AG04450 (cell line): Measurements from ENCODE around the gene KCNK4. TPM values are rescaled to one million over a fixed set of nuclear protein-coding genes. Genes with fewer than 3 reads are reported as not detected.

ENCODE experiments used
- CTCF ChIA-PET: fragments of 300-600, 350-600 bp; formaldehyde crosslinking; extraction: SDS; loops from one replicate; lab custom pipeline; 2022; ENCODE audit warnings: antibody characterized with exemption, inconsistent platforms; lab: Charles Lee
- POLR2A ChIA-PET: fragments of 350-600 bp; formaldehyde crosslinking; extraction: SDS; loops from one replicate; lab custom pipeline; 2021; ENCODE audit warnings: antibody characterized with exemption, inconsistent platforms; lab: Yijun Ruan, JAX
- DNase-seq: peaks from one replicate; pipeline ENCODE4 v3.0.0-alpha.2; 2011; ENCODE audit warnings: low read depth, low spot score
- H3K27ac ChIP-seq: one replicate; pipeline ENCODE4 v1.5.1; 2012; ENCODE audit warnings: low read depth, low read length, control low read depth
- H3K27me3 ChIP-seq: one replicate; pipeline ENCODE4 v1.6.0; 2012; ENCODE audit warnings: low read length; ENCODE audit not compliant: control insufficient read depth, insufficient read depth
- H3K4me3 ChIP-seq: 2 replicates; pipeline ENCODE4 v1.5.1; 2011; ENCODE audit warnings: mild to moderate bottlenecking, low read depth, low read length, control low read depth
- H3K9me3 ChIP-seq: 2 replicates; pipeline ENCODE4 v1.5.1; 2012; ENCODE audit warnings: low read length; ENCODE audit not compliant: control insufficient read depth, insufficient read depth
- CTCF ChIP-seq: IDR thresholded peaks from 2 replicates; pipeline ENCODE4 v1.5.1; 2011; ENCODE audit warnings: low read depth, low read length, control low read depth, inconsistent platforms
- polyA plus RNA-seq: library from polyadenylated mRNA; depleted of rRNA; stranded (reverse); fragments of >200 nt; gene quantifications from 2 replicates; pipeline ENCODE4 v1.2.3, GENCODE V29; 2011

The KCNK4 gene
- polyA plus RNA-seq, 1 experiment: not detected

- H3K4me3 ChIP-seq: no peak overlapping the region
- no peak for DNase-seq
- H3K27me3 ChIP-seq: peaks cover 3% of the 10 kb centered on the region
- H3K27ac ChIP-seq: no peak overlapping the region
- CTCF ChIA-PET: interaction anchor here (0.9 to 1.3 kb wide), 3 partner anchors 15 to 28 kb away, joined by 3 to 5 read pairs (median 3); no protein-coding TSS in a partner anchor
- TF ChIP-seq CTCF: no peak
- POLR2A ChIA-PET: interaction anchor here (1.5 kb wide), 1 partner anchor 10 kb away, joined by 4 read pairs; the partner anchor contains the start of genes PRDX5 and TRMT112
- H3K9me3 ChIP-seq: no peaks in the 10 kb centered on the region
Observed at GRCh38 chr11:64327375-64327774, 36.3 kb downstream of the KCNK4 start.

- no peak for DNase-seq
- Histone ChIP-seq H3K9me3 (no peaks in the 10 kb centered on the region), H3K27ac (no peak overlapping the region), H3K27me3 (peaks cover 3% of the 10 kb centered on the region), H3K4me3 (no peak overlapping the region)
- no peak for TF ChIP-seq CTCF
- ChIA-PET POLR2A (interaction anchor here (1.5 kb wide), 1 partner anchor 10 kb away, joined by 4 read pairs; the partner anchor contains the start of genes PRDX5 and TRMT112), CTCF (no interaction called here)
Observed at GRCh38 chr11:64327993-64328392, 36.9 kb downstream of the KCNK4 start.

GRCh38 chr11:64330888-64331287 lies 39.8 kb downstream of the KCNK4 start:
- no peak for DNase-seq
- H3K4me3 ChIP-seq: no peak overlapping the region
- no peak overlapping the region for H3K27ac ChIP-seq
- peaks cover 3% of the 10 kb centered on the region for H3K27me3 ChIP-seq
- POLR2A ChIA-PET: interaction anchor here (0.7 to 2.4 kb wide), 2 partner anchors 12 to 24 kb away, joined by 3 to 12 read pairs; no protein-coding TSS in a partner anchor
- CTCF ChIA-PET: interaction anchor here (0.6 to 3.8 kb wide), 5 partner anchors 13 to 419 kb away, joined by 5 to 23 read pairs (median 13); partner anchors contain the start of genes PRDX5 and TRMT112
- TF ChIP-seq CTCF: no peak
- H3K9me3 ChIP-seq: no peaks in the 10 kb centered on the region

- Histone ChIP-seq H3K9me3 (no peaks in the 10 kb centered on the region), H3K27ac (no peak overlapping the region), H3K27me3 (peaks cover 3% of the 10 kb centered on the region), H3K4me3 (no peak overlapping the region)
- TF ChIP-seq CTCF: peak; percentile 63
- ChIA-PET POLR2A (interaction anchor here (1.0 to 2.4 kb wide), 2 partner anchors 11 to 14 kb away, joined by 9 to 12 read pairs; partner anchors contain the start of genes PRDX5 and TRMT112), CTCF (interaction anchor here (0.7 to 3.8 kb wide), 10 partner anchors 10 to 127 kb away, joined by 3 to 23 read pairs (median 6); partner anchors contain the start of genes PLCB3, PRDX5 and TRMT112)
- peak; percentile 38 for DNase-seq
Observed at GRCh38 chr11:64331569-64332371, 40.7 kb downstream of the KCNK4 start.

- no peak for TF ChIP-seq CTCF
- POLR2A ChIA-PET: no interaction called here
- peaks cover 3% of the 10 kb centered on the region for H3K27me3 ChIP-seq
- CTCF ChIA-PET: interaction anchor here (1.5 to 3.8 kb wide), 3 partner anchors 8 to 21 kb away, joined by 3 to 21 read pairs (median 19); no protein-coding TSS in a partner anchor
- H3K4me3 ChIP-seq: no peak overlapping the region
- no peak for DNase-seq
- no peak overlapping the region for H3K27ac ChIP-seq
- no peaks in the 10 kb centered on the region for H3K9me3 ChIP-seq
Observed at GRCh38 chr11:64333556-64333955, 42.5 kb downstream of the KCNK4 start.
